Measurements from ENCODE around the gene GNB1. TPM values are rescaled to one million over a fixed set of nuclear protein-coding genes. Genes with fewer than 3 reads are reported as not detected.
A peak's percentile ranks its signal among the peaks of the same experiment; 100 is the strongest.

Gene GNB1
- total RNA-seq, 3 donors from 2014 or later (not counting 1 experiment from before 2014, with no cell fraction given) = 285 to 304 (median 289) TPM

- no peaks in the 10 kb centered on the region for H3K27me3 Mint-ChIP-seq (ENCODE audit: low read depth in 2 of 2)
- H3K4me3 ChIP-seq (ENCODE audit: low read length) = no peak overlapping the region
- H3K9me3 ChIP-seq (ENCODE audit: control insufficient read depth, insufficient read depth, low read length) = no peaks in the 10 kb centered on the region
- H3K27me3 ChIP-seq (ENCODE audit: control insufficient read depth, insufficient read depth, low read length) = no peaks in the 10 kb centered on the region
- peaks cover 14% of the 10 kb centered on the region for H3K36me3 ChIP-seq (ENCODE audit: control insufficient read depth, insufficient read depth, low read length)
- peaks cover 57% of the 10 kb centered on the region for H3K4me1 ChIP-seq (ENCODE audit: control insufficient read depth, insufficient read depth, low read length)
- DNase-seq = peak in 1 of 2 donors; percentile 21
- H3K27ac ChIP-seq (ENCODE audit: low read length) = peak overlapping the region; percentile 99
- H3K36me3 Mint-ChIP-seq = no peaks in the 10 kb centered on the region
- no peak for ATAC-seq
- 67% methylated on average over 7 of the region's 7 CpGs for WGBS (ENCODE audit: insufficient coverage)
- no peak for TF ChIP-seq CTCF (IDR thresholded peaks at IDR 0.05)
- H3K27ac Mint-ChIP-seq = peak overlapping the region; percentile 96 to 97
- peaks cover 51 to 57% of the 10 kb centered on the region in 2 donors for H3K4me1 Mint-ChIP-seq
- H3K9me3 Mint-ChIP-seq = no peaks in the 10 kb centered on the region
- intact Hi-C loops (cut with micrococcal nuclease) = loop anchor here (5.0 kb wide), 1 partner anchor 106 kb away; no protein-coding TSS in a partner anchor
- H3K4me3 Mint-ChIP-seq = peak overlapping the region; percentile 87
These were observed 110.0 kb downstream of the GNB1 start for GRCh38 chr1:1780598-1781525.

GRCh38 chr1:1779691-1780597, 110.9 kb downstream of the GNB1 start:
- intact Hi-C loops (cut with micrococcal nuclease) = loop anchor here (5.0 kb wide), 1 partner anchor 107 kb away; no protein-coding TSS in a partner anchor
- Histone ChIP-seq H3K9me3 (ENCODE audit: control insufficient read depth, insufficient read depth, low read length) (no peaks in the 10 kb centered on the region), H3K36me3 (ENCODE audit: control insufficient read depth, insufficient read depth, low read length) (peaks cover 4% of the 10 kb centered on the region), H3K4me3 (ENCODE audit: low read length) (peak overlapping the region; percentile 27), H3K27me3 (ENCODE audit: control insufficient read depth, insufficient read depth, low read length) (no peaks in the 10 kb centered on the region), H3K4me1 (ENCODE audit: control insufficient read depth, insufficient read depth, low read length) (peaks cover 63% of the 10 kb centered on the region), H3K27ac (ENCODE audit: low read length) (peak overlapping the region; percentile 99)
- no peaks in the 10 kb centered on the region for H3K27me3 Mint-ChIP-seq (ENCODE audit: low read depth in 2 of 2)
- no peak for TF ChIP-seq CTCF (IDR thresholded peaks at IDR 0.05)
- peak overlapping the region; percentile 96 to 97 for H3K27ac Mint-ChIP-seq
- H3K36me3 Mint-ChIP-seq = no peaks in the 10 kb centered on the region
- 29% methylated on average over 17 of the region's 19 CpGs for whole genome bisulfite sequencing (ENCODE audit: insufficient coverage)
- peaks cover 58 to 66% of the 10 kb centered on the region in 2 donors for H3K4me1 Mint-ChIP-seq
- no peaks in the 10 kb centered on the region for H3K9me3 Mint-ChIP-seq
- peak; percentile 61 to 79 (median 72) for ATAC-seq
- peak overlapping the region; percentile 87 for H3K4me3 Mint-ChIP-seq
- peak; percentile 67 to 82 for DNase-seq

DNA sequence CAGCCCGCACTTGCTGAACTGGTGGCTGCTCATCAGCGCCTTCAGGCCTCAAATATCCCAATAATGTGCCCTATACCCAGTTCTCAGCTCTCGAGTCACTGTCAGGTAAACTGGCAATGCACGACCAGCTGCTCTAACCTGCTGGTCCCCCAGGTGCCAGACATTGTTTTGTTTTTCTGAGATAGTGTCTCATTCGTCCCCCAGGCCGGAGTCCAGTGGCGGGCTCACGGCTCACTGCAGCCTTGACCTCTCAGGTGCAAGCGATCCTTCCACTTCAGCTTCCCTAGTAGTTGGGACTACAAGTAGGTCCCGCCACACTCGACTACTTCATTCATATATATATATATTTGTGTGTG, 111.6 kb downstream of the GNB1 start:
- Mint-ChIP-seq H3K4me1 (peaks cover 58 to 66% of the 10 kb centered on the region in 2 donors), H3K27ac (peak overlapping the region; percentile 96 to 97), H3K4me3 (peak overlapping the region; percentile 87), H3K36me3 (no peaks in the 10 kb centered on the region), H3K9me3 (no peaks in the 10 kb centered on the region), H3K27me3 (ENCODE audit: low read depth in 2 of 2) (no peaks in the 10 kb centered on the region)
- Histone ChIP-seq H3K36me3 (ENCODE audit: control insufficient read depth, insufficient read depth, low read length) (no peaks in the 10 kb centered on the region), H3K4me3 (ENCODE audit: low read length) (peak overlapping the region; percentile 27), H3K27me3 (ENCODE audit: control insufficient read depth, insufficient read depth, low read length) (no peaks in the 10 kb centered on the region), H3K27ac (ENCODE audit: low read length) (peak overlapping the region; percentile 99), H3K4me1 (ENCODE audit: control insufficient read depth, insufficient read depth, low read length) (peaks cover 63% of the 10 kb centered on the region), H3K9me3 (ENCODE audit: control insufficient read depth, insufficient read depth, low read length) (no peaks in the 10 kb centered on the region)
- intact Hi-C loops (cut with micrococcal nuclease) = no loop called here
- ATAC-seq (no peak), DNase-seq (no peak)
- no peak for TF ChIP-seq CTCF (IDR thresholded peaks at IDR 0.05)
- WGBS (ENCODE audit: insufficient coverage) = 46% methylated on average over 8 of the region's 11 CpGs

Measured in natural killer cell (primary cell).